ENCODE measurements around the gene DAD1.

DNA sequence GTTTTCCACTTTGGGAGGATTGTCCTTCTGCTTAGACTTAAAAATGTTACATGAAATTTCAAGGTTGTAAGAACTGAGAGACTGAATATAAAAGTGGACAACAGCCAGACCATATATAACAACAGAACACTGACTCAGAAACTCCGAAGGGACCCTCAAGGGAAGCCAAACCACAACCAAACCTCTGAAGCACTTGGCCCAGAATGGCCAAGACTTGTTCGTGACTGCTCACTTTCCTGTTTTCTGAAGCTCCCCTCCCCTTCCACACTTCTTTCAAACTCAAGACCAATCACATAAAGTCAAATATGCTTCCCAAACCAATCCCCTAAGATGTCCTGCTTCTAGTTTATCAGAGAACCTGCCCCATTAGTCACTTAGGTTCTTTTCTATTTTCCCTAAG is 41.5 kb upstream of the DAD1 start:
- TF ChIP-seq CTCF (IDR thresholded peaks at IDR 0.05) (no peak), POLR2A (IDR thresholded peaks at IDR 0.05) (no peak), EP300 (IDR thresholded peaks at IDR 0.05) (no peak)
